SK-N-SH (cell line): Measurements from ENCODE around the gene STMN1. TPM values are rescaled to one million over a fixed set of nuclear protein-coding genes. Genes with fewer than 3 reads are reported as not detected.

ENCODE experiments used
- CTCF ChIA-PET: fragments of 300-600, 350-600 bp; formaldehyde crosslinking; extraction: SDS; loops from one replicate; lab custom pipeline; 2021; lab: Yijun Ruan, JAX
- POLR2A ChIA-PET: fragments of 350-600 bp; sonication (Branson Sonifier 250); formaldehyde crosslinking; extraction: SDS; loops from one replicate; lab custom pipeline; 2020; ENCODE audit warnings: antibody characterized with exemption, inconsistent platforms; lab: Yijun Ruan, JAX
- DNase-seq: peaks from one replicate; pipeline ENCODE4 v3.0.0; 2012
- H2AFZ ChIP-seq: fragments of 200-600 bp; sonication (generic); 2 replicates; pipeline ENCODE4 v1.8.1; 2016; ENCODE audit warnings: antibody characterized with exemption, mild to moderate bottlenecking, low read depth
- H3F3A ChIP-seq: fragments of 200-600 bp; sonication (generic); replicated peaks from 2 replicates; pipeline ENCODE3; 2016; ENCODE audit warnings: antibody characterized with exemption, mild to moderate bottlenecking; ENCODE audit not compliant: insufficient read depth
- H3K27ac ChIP-seq, 2 experiments: fragments of 200-500 bp in 1 of 2; fragments of 200-600 bp in 1 of 2; sonication (Bioruptor generic) in 1 of 2; sonication (generic), shearing (Covaris generic) in 1 of 2; 2 replicates each; pipeline versions ENCODE4 v1.5.1 to v1.6.1; 2014 to 2016; ENCODE audit warnings: low read depth in 2 of 2, inconsistent platforms in 1 of 2, low read length in 1 of 2, mild to moderate bottlenecking in 1 of 2, mixed read lengths in 1 of 2
- H3K27me3 ChIP-seq: fragments of 200-600 bp; sonication (generic), shearing (Covaris generic); 2 replicates; pipeline ENCODE4 v1.6.1; 2016; ENCODE audit warnings: mixed run types; ENCODE audit not compliant: insufficient read depth
- H3K36me3 ChIP-seq, 2 experiments: fragments of 200-500 bp in 1 of 2; fragments of 200-600 bp in 1 of 2; sonication (Bioruptor generic) in 1 of 2; sonication (generic) in 1 of 2; replicated peaks in 1 of 2; 2 replicates each; pipeline versions ENCODE3 to v1.5.1; 2014 to 2016; ENCODE audit warnings: low read length in 1 of 2, mild to moderate bottlenecking in 1 of 2; ENCODE audit not compliant: insufficient read depth in 2 of 2, control insufficient read depth in 1 of 2
- H3K4me1 ChIP-seq, 2 experiments: fragments of 200-500 bp in 1 of 2; fragments of 200-600 bp in 1 of 2; sonication (Bioruptor generic) in 1 of 2; sonication (generic), shearing (Covaris generic) in 1 of 2; 2 replicates each; pipeline versions ENCODE4 v1.5.1 to v1.6.1; 2014 to 2016; ENCODE audit warnings: low read depth in 1 of 2, low read length in 1 of 2, mixed run types in 1 of 2; ENCODE audit not compliant: insufficient read depth in 2 of 2, control insufficient read depth in 1 of 2
- H3K4me2 ChIP-seq: fragments of 200-600 bp; sonication (generic), shearing (Covaris generic); 2 replicates; pipeline ENCODE4 v1.6.1; 2017; ENCODE audit warnings: mixed run types
- H3K4me3 ChIP-seq, 2 experiments: fragments of 200-500 bp in 1 of 2; fragments of 200-600 bp in 1 of 2; sonication (Bioruptor generic) in 1 of 2; sonication (generic), shearing (Covaris generic) in 1 of 2; 2 replicates each; pipeline versions ENCODE4 v1.5.1 to v1.8.1; 2014 to 2016; ENCODE audit warnings: low read depth in 2 of 2, inconsistent platforms in 1 of 2, low read length in 1 of 2, mild to moderate bottlenecking in 1 of 2, mixed read lengths in 1 of 2, moderate library complexity in 1 of 2
- H3K79me2 ChIP-seq: fragments of 200-600 bp; sonication (generic); 2 replicates; pipeline ENCODE4 v1.8.1; 2017; ENCODE audit warnings: mild to moderate bottlenecking; ENCODE audit not compliant: insufficient read depth
- H3K9ac ChIP-seq: fragments of 200-600 bp; sonication (generic); 2 replicates; pipeline ENCODE4 v1.6.1; 2017; ENCODE audit warnings: mixed run types
- H3K9me2 ChIP-seq: fragments of 200-600 bp; sonication (generic); 2 replicates; pipeline ENCODE4 v1.6.1; 2017; ENCODE audit warnings: mixed run types
- H3K9me3 ChIP-seq: fragments of 200-600 bp; sonication (generic); 2 replicates; pipeline ENCODE4 v1.6.1; 2017; ENCODE audit warnings: mixed run types, mild to moderate bottlenecking, moderate library complexity
- H4K20me1 ChIP-seq: fragments of 200-600 bp; sonication (generic); 2 replicates; pipeline ENCODE4 v1.6.1; 2017; ENCODE audit warnings: mild to moderate bottlenecking, mixed run types; ENCODE audit not compliant: insufficient read depth
- CHD2 ChIP-seq: fragments of 150-350 bp; IDR thresholded peaks from 2 replicates; pipeline ENCODE4 v1.6.1; 2018; ENCODE audit warnings: low read length; ENCODE audit not compliant: partially characterized antibody
- CTCF ChIP-seq: fragments of 200-600 bp; sonication (generic); IDR thresholded peaks from 2 replicates; pipeline ENCODE4 v1.6.1; 2017; ENCODE audit warnings: antibody characterized with exemption, mild to moderate bottlenecking, moderate library complexity
- FOSL2 ChIP-seq: IDR thresholded peaks from 2 replicates; pipeline ENCODE4 v1.4.0; 2012; ENCODE audit warnings: low read depth, mild to moderate bottlenecking, moderate library complexity, borderline replicate concordance
- FOXJ3 ChIP-seq: sonication (generic); formaldehyde crosslinking; IDR thresholded peaks from 2 replicates; pipeline ENCODE4 v1.5.1; 2020; ENCODE audit warnings: mild to moderate bottlenecking, missing genetic modification reagents
- FOXM1 ChIP-seq: IDR thresholded peaks from 2 replicates; pipeline ENCODE4 v1.4.0; 2012; ENCODE audit warnings: low read depth, mild to moderate bottlenecking
- GABPA ChIP-seq: IDR thresholded peaks from 2 replicates; pipeline ENCODE4 v1.4.0; 2012; ENCODE audit warnings: low read depth, mild to moderate bottlenecking
- IRF3 ChIP-seq: fragments of 150-350 bp; IDR thresholded peaks from 2 replicates; pipeline ENCODE4 v1.6.1; 2016; ENCODE audit warnings: mild to moderate bottlenecking, low read depth, low read length
- MAX ChIP-seq: IDR thresholded peaks from 2 replicates; pipeline ENCODE4 v1.4.0; 2012; ENCODE audit warnings: low read depth
- MXI1 ChIP-seq: IDR thresholded peaks from 2 replicates; pipeline ENCODE4 v1.6.1; 2012; ENCODE audit warnings: mild to moderate bottlenecking, low read depth, low read length, improper control_type of control experiment
- NRF1 ChIP-seq: IDR thresholded peaks from 2 replicates; pipeline ENCODE4 v1.6.1; 2012; ENCODE audit warnings: low read depth, mild to moderate bottlenecking, low read length
- PBX3 ChIP-seq: IDR thresholded peaks from 2 replicates; pipeline ENCODE4; 2012
- RAD21 ChIP-seq: IDR thresholded peaks from 2 replicates; pipeline ENCODE4 v1.6.1; 2012; ENCODE audit warnings: mild to moderate bottlenecking, low read length
- RCOR1 ChIP-seq: fragments of 150-350 bp; IDR thresholded peaks from 2 replicates; pipeline ENCODE4 v1.6.1; 2017; ENCODE audit warnings: antibody characterized with exemption, low read length
- REST ChIP-seq: IDR thresholded peaks from 2 replicates; pipeline ENCODE4 v1.6.1; 2012; ENCODE audit warnings: mild to moderate bottlenecking, low read depth, low read length, moderate library complexity
- RXRA ChIP-seq: IDR thresholded peaks from 2 replicates; pipeline ENCODE4 v1.4.0; 2012; ENCODE audit warnings: low read depth, mild to moderate bottlenecking, borderline replicate concordance
- SIN3A ChIP-seq: IDR thresholded peaks from 2 replicates; pipeline ENCODE4 v1.6.1; 2012; ENCODE audit warnings: low read depth, mild to moderate bottlenecking, low read length, moderate library complexity, borderline replicate concordance
- TAF1 ChIP-seq: IDR thresholded peaks from 2 replicates; pipeline ENCODE4 v1.6.1; 2012; ENCODE audit warnings: low read depth, mild to moderate bottlenecking, low read length, moderate library complexity, borderline replicate concordance
- TCF12 ChIP-seq: IDR thresholded peaks from 2 replicates; pipeline ENCODE4 v1.4.0; 2012
- TEAD4 ChIP-seq: IDR thresholded peaks from 2 replicates; pipeline ENCODE4 v1.4.0; 2012; ENCODE audit warnings: mild to moderate bottlenecking, borderline replicate concordance; ENCODE audit not compliant: insufficient read depth
- USF1 ChIP-seq: IDR thresholded peaks from 2 replicates; pipeline ENCODE4 v1.4.0; 2012; ENCODE audit warnings: low read depth, borderline replicate concordance
- USF2 ChIP-seq: fragments of 150-350 bp; IDR thresholded peaks from 2 replicates; pipeline ENCODE4 v1.6.1; 2017; ENCODE audit warnings: antibody characterized with exemption, low read length, low read depth, borderline replicate concordance
- YY1 ChIP-seq: IDR thresholded peaks from 2 replicates; pipeline ENCODE4 v1.4.0; 2012; ENCODE audit warnings: low read depth, mild to moderate bottlenecking
- WGBS: methylation state at CpG from one replicate; pipeline ENCODE4 v1.1.6; 2017; ENCODE audit warnings: low lambda C conversion rate; 5-methylcytosine and 5-hydroxymethylcytosine counted together
- polyA plus RNA-seq, 3 experiments: library from polyadenylated mRNA; depleted of rRNA; stranded (reverse); fragments of >200 nt; gene quantifications; 2 replicates each; pipeline ENCODE4 v1.2.3, GENCODE V29; 2012

The STMN1 gene
- polyA plus RNA-seq, 1 of the 3 experiments (the other 2 are of a cell fraction) = 143 TPM

GRCh38 chr1:25926731-25927496 lies 20.7 kb upstream of the STMN1 start:
- Histone ChIP-seq H3K79me2 (no peaks in the 10 kb centered on the region), H2AFZ (0 out of 2 replicates have a peak overlapping the region, but pooled peaks have one; percentile 40), H3F3A (no peaks in the 10 kb centered on the region), H3K4me1 (peaks cover 0 to 24% of the 10 kb centered on the region in 2 experiments; a peak in 1 of 4 replicates), H3K27me3 (no peaks in the 10 kb centered on the region), H3K9me2 (no peaks in the 10 kb centered on the region), H3K9me3 (no peaks in the 10 kb centered on the region), H3K4me2 (0 out of 2 replicates have a peak overlapping the region, but pooled peaks have one; percentile 4), H3K4me3 (no peak overlapping the region), H4K20me1 (no peaks in the 10 kb centered on the region), H3K27ac (peak overlapping the region in 1 of 2 experiments; percentile 98; a peak in 2 of 4 replicates), H3K9ac (no peak overlapping the region), H3K36me3 (no peaks in the 10 kb centered on the region)
- DNase-seq = peak; percentile 75
- ChIA-PET CTCF (interaction anchor here (0.7 to 4.0 kb wide), 5 partner anchors 28 to 72 kb away, joined by 3 to 22 read pairs (median 3); partner anchors contain the start of gene PAFAH2), POLR2A (interaction anchor here (1.0 to 2.9 kb wide), 4 partner anchors 22 to 497 kb away, joined by 3 to 16 read pairs (median 9); partner anchors contain the start of genes PAFAH2 and STMN1)
- 47% methylated on average over 10 of the region's 13 CpGs for WGBS
- TF ChIP-seq RAD21 (0 out of 2 replicates have a peak, but pooled peaks have one; percentile 25), USF1 (no peak), TEAD4 (no peak), IRF3 (no peak), YY1 (no peak), RXRA (no peak), MAX (no peak), NRF1 (peak; percentile 2; the same call in 1 of the 2 replicates), USF2 (no peak), FOSL2 (no peak), FOXM1 (no peak), CHD2 (peak; percentile 64), RCOR1 (no peak), MXI1 (peak; percentile 62), FOXJ3 (CRISPR knock-in tag) (peak; percentile 84; the same call in 1 of the 2 replicates), PBX3 (no peak), CTCF (no peak), REST (no peak), TAF1 (no peak), TCF12 (no peak), SIN3A (no peak), GABPA (no peak)
